Activated CD4-positive, alpha-beta T cell treated with anti-CD3 and anti-CD28 coated beads, Interleukin-2, amount 50 U/mL, for 24 hours (primary cell): ENCODE data around the gene CAND2.
"Not testable (repeated sequence)": the region's sequence is repeated elsewhere in the genome, so short reads cannot be mapped to it uniquely, and the experiment has no call there.

ENCODE experiments used
- DNase-seq, 2 donors: peaks; one replicate each; pipeline ENCODE4 v3.0.0-alpha.2; 2020; ENCODE audit warnings: low read depth in 1 of 2, low spot score in 1 of 2

CAND2 gene

DNA sequence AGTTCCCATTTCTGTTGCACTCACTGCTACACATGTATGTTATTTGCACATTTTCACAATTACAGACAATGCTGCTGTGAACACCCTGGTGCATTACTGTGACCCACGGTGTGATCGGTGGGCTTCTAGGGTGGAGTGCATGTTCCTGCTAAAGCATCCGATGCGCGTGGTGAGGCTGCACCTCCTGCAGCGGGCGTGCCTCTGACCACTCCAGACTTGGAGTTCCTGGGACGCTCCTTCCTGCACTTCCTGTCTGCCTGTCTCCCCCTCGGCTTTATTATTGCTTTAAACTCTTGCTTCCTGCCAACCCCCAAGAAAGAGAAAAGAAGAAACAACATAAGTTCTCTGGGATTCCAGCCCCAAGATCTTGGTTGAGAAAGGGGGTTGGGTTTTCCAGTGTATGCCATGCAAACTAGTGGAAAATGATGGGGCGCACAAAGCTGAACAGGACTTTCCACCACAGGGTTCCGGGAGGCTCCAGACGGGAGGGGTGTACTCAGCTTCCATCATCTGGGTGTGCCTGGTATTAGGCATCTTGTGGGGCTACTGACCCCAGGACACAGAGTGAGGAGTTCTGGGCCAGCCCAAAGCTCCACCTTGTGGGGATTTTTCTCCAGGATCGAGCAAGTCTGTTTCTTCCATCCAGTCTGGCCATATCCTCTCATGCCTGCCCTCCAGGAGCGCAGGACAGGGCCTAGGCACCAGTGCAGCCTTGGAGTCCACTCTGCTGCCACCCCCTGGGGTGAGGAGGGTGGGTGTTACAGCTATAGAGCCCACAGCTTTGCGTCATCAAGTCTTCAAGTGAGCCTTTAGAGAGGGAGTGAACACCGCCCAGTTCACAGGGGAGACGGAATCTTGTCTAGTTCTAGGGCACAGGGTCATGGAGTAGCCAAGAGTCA is 33.7 kb downstream of the CAND2 start:
- no peak for DNase-seq

- no peak for DNase-seq
Observed at GRCh38 chr3:12830785-12831156, 34.3 kb downstream of the CAND2 start.

DNA sequence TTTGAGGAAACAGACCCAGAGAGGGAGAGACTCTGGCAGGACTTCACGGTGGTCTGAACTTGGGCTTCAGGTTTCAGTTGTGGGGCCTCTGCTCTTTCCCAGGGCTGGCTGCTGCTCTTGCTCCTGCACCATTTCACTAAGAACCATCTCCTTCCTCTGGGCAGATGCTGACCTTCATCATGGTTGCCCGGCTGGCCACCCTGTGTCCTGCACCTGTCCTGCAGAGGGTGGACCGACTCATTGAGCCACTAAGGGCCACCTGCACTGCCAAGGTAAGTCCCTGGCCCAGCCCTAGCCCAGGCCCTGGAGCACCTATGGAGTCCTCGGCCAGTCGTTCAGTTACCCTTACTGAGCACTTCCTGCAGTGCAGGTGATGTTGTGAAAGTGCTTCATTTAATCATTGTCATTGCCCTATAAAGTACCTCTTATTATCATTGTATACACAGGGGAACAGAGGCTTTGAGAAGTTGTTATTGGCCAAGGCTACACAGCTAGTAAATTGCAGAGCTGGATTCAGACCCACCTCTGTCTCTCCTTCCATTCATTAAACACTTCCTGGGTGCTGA is 34.9 kb downstream of the CAND2 start:
- no peak for DNase-seq

DNA sequence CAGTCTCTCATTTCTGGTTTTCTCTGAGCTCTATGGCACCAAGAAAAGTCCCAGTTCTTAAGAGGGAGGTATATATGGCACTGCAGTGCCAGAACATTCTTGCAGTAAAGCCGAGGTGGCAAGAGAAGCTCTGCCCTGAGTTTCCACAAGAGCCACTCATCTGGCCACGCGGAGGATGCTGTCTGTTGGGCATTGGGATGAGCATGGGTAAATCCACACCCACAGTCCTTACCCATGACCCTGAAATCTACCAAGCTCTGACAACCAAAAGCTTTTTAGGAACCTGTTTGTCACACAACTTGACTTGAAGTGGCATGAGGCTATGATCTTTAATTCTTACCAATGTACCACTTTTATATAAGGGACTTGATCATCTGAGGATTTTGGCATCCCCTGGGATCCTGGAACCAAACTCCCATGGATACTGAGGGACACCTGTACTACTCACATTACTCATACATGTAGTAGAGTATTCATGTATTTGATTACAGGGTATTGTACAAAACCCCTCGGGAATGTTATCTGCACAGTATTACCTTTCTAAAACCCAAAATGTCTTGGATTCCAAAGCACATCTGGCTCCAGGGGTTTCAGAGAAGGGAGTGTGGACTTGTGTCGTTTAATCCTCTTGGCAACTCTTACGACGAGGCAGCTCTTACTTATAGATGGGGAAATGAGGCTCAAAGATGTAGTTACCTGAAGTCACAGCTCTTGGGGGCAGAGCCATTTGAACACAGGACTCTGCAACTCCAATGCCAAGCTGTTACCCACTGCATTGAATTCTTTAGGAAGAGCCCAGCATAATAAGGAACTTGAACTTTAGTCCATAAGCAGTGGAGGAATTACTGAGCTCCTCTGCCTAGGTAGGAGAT is 36.1 kb downstream of the CAND2 start:
- no peak for DNase-seq

DNA sequence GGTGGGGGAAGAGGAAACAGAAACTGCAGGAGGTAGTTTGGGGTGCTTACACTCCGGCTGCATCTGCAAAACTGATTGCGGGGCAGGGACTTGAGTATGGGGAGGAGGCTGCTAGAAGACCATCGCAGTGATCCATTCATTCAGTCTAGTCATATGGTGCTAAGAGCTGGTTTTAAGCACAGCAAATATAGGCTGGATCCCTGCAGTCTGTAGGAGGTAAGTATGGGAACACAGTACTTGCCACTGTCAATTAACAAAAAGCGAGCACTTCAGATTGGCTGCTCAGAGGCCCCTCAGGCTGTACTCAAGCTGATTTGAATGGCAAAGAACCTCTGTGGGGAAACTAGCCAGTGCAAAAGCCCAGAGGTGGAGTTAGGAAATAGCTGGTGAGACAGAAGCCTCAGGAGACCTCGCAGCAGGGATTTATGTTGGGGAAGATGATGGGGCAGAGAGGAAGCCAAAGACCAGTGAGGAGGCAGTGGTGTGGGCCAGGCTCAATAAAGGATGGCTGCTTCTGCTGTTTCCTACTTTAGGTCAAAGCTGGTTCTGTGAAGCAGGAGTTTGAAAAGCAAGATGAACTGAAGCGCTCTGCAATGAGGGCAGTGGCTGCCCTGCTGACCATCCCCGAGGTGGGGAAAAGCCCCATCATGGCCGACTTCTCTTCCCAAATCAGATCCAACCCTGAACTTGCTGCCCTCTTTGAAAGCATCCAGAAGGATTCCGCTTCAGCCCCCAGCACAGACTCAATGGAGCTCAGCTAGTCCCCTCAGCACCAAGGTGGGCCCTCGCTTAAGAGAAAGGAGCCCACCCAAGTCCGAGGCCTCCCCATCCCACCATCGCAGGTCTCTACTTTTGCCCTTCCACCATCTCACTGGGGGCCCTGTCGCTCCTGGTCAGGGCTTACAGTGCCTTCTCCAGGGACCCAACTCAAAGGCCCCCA is 37.0 kb downstream of the CAND2 start:
- no peak for DNase-seq

DNA sequence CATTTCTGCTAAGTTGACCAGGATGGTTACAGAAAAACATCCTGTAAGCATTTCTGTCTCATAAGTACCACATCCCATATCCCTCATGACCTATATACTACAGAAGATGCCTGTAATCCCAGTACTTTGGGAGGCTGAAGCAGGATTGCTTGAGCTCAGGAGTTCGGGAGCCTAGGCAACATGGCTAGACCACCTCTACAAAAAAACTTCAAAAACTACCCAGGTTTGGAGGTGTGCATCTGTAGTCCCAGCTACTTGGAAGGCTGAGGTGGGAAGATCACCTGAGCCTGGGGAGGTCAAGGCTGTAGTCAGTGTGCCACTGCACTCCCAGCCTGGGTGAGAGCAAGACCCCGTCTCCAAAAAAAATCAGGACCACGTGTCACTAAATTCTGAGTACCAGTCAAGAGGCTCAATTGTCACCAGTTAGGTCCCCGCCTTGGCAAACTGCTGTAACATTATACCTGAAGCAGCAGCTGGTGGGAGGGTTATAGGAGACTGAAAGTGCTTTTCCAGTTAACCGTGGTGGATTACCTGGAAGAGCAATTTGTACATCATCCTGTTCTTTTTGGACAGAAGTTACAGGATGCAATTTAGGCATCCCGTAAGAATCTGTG is 38.7 kb downstream of the CAND2 start:
- no peak for DNase-seq

DNA sequence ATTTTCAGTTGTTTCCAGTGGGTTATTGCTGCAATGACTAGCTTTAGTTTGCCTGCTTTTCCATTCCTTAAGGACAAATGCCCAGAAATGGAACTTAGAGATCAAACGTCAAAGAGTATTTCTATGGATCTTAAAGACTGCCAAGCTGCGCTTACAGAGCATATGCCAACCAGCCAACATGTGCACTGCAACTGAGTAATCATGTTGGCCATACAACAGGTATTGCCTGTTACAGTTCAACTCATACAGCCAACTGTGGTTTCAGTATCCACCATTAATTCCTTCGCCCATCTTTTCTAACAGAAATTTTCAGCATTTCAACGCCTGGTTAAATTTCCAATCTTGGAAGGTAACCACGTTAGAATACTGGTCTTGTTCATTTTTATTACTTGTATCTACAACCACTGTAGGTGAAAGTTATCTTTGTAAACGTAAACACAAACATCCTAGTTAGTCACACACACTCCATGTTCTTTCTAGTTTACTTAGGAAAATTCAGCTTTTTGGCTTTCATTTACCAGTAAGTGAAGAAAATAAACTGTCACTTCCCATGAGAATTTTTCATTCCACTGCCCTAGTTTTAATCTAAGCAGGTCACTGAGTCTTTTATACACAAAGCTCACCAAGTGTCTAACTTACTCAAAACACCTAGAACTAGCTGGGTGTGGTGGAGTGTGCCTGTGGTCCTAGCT is 41.0 kb downstream of the CAND2 start:
- DNase-seq = no peak

DNA sequence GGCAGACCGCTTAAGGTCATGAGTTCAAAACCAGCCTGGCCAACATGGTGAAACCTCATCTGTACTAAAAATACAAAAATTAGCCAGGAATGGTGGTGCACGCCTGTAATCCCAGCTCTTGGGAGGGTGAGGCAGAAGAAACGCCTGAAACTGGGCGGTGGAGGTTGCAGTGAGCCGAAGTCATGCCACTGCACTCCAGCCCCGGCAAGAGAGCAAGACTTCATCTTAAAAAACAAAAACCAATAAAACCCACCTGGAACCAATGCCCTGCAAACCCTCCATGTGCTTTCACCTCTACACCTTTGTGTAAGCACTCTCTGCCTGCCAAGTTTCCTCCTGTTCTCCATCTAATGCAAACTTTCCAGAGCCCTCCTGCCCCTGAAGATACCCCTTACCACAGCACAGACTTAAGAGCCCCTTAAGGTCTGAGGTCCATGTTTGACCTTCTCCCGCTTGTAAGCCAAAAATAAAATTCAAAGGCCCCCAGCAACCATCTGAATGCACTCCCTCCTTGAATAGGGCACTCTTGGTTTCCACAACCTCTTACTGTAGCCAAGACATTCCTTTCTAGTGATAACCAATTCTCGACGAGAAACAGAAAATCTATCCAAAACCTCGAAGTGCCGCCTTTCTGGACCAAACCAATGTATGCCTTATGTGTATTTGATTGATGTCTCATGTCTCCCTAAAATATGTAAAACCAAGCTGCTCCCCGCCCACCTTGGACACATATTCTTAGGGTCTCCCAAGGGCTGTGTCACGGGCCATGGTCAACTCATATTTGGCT is 41.9 kb downstream of the CAND2 start:
- no peak for DNase-seq

DNA sequence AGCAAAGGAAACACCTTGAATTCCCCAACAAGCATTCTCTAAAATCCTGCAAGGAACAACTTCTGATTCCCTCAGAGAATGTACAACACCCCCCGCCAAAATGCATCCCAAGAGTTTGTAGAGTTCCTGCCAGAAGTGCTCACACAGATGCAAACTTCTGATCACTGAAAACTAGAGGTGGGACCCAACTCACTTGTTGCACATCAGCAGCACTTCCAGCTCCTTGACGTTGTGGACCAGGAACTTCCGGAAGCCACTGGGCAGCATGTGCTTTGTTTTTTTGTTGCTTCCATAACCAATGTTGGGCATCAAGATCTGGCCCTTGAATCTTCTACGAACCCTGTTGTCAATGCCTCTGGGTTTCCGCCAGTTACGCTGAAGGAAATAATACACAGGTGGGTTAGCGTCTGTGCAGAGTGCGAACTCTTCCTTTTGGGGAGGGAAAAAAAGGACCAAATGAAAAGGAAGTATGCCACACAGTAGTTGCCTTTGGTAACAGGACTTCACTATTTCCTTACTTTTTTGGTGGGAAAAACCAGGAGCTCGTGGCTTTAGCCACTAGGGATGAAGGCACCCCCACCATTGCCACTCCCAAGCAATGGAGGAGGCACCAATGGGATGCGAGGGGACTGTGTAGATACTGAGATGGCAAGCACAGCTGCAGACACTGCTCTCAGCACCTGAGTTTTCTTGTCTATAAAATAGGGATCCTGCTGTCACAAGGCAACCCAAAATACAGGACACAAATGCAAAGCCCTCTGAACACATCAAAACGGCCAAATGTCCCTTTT is 42.9 kb downstream of the CAND2 start:
- no peak for DNase-seq

DNA sequence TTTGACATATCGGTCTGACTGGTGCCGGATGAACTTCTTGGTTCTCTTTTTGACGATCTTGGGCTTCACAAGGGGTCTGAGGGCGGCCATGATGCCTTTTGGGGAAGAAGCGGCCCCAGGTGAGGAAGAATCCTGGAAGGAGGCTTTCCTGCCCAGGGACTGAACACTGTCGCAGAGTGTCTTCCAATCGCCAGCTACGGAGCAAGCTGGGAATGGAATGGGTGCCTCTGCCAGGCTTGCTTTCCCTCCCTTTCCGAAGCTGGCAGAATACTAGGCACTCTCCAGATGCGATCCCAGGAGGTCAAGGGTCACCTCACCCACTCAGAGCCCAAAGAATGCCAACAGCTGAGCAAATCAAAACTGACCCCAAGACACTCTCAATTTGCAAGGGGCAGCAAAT is 43.7 kb downstream of the CAND2 start:
- not testable (repeated sequence) for DNase-seq

- no peak for DNase-seq
Observed at GRCh38 chr3:12840591-12841148, 44.2 kb downstream of the CAND2 start.

DNA sequence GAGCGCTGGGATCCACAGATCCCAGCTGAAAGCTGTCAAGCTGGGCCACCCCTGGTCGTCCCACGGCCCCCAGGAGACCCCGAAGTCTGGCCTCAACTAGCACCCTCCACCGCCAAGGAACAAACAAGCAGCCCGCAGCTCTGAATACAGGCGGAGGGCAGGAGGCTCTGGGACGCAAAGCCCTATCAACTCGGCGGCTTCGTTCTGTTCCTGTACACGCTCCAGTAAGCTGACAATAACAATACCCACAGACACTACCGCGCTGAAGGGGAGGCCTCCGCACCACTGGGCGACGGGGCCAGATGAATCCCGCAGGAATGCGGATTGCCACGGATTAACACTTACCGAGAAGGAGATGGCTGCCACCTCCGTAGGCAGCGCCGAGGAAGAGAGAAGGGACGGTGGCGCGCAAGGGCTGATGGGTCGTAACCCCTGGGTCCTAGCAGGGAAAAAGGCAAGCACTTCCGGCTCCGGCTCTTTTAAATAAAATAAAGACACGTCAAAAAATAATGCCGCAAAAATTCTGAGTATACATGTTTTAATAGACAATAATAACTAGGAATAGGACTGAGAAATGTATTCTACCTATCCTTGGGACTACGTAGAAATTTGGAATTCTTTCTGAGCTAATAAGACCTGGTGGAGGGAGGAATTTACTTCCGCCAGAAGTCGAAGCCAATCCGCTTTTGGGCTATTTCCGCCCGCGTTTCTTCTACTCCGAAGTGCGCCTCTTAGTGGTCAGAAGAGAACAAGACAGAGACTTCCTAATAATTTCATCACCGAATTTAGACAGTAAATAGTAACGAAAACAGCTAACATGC is 44.9 kb downstream of the CAND2 start, which contains the start of gene RPL32:
RPL32 (minus strand) TSS at position 417 of the 821 bp plus-strand sequence. CDS start 1,328 bp downstream, outside the sequence.
- DNase-seq = peak; percentile 66 to 84

- DNase-seq = no peak
Observed at GRCh38 chr3:12841970-12842328, 45.5 kb downstream of the CAND2 start.

DNA sequence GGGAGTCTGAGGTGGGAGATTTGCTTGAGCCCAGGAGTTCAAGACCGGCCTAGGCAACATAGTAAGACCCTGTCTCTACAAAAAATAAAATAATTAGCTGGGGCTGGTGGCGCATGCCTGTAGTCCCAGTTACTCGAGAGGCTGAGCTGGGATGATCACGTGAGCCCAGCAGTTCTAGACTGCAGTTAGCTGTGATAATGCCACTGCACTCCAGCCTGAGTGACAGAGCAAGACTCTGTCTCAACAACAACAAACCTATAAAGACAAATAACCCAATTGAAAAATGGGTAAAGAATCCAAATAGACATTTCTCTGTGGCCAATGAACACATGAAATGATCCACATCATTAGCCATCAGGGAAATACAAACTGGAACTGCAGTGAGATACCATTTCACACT is 46.0 kb downstream of the CAND2 start:
- no peak for DNase-seq

DNA sequence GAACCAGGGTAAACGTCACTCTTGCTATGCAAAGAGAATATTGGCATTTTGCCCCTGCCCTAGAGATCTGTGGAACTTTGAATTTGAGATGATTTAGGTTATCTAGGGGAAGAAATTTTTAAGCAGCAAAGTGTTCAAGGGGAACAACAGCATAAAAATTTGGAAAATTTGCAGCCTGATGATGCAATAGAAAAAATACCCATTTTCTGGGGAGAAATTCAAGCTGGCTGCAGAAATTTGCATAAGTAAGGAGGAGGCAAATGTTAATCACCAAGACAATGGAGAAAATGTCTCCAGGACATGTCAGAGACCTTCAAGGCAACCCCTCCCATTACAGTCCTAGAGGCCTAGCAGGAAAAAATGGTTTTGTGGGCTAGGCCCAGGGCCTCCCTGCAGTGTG is 49.3 kb downstream of the CAND2 start:
- no peak for DNase-seq

DNA sequence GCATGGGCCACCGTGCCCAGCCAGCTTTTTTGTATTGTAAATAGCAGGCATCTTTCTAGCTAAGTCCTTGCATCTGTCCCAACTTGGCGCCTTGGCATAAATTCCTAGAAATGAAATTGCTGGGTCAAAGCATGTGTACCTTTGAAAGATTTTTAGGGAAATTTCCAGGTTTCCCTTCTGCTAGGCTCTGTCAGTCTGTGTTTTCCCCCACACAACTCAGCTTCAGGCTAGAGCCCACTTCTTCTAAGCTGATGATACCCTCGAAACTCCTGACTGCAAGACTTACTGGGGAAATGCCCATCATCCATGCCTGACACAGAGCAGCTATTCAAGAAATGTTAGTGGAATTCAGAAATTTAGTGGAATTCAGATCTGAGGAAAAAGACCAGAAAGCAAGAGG is 55.7 kb downstream of the CAND2 start:
- no peak for DNase-seq

DNA sequence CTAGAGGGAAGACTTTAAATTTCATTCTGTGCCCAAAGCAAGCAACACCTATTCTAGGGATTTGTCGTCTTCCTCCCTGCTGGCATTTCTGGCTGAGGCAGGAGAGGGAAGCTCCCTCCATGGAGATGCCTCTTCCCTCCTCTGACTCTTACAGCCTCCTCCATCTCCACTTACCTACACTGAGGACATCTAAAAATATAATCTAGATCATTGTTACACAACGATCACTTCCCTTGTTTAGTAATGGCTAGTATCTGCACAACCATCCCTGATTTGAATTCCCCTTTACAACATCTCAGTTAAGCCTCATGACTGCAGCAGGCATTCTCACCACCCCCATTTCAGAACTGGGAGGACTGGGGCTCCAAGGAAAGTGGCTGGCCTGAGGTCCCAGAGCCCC is 57.4 kb downstream of the CAND2 start:
- not testable (repeated sequence) for DNase-seq
